NOMO-1 treated with DMSO at 0.1 percent for 48 hours (cell line): ENCODE results near the gene KCNB1.
A peak's percentile ranks its signal among the peaks of the same experiment; 100 is the strongest.
"Not testable (repeated sequence)": the region's sequence is repeated elsewhere in the genome, so short reads cannot be mapped to it uniquely, and the experiment has no call there.

Source experiments
- DNase-seq: peaks from one replicate; lab custom pipeline; 2025; ENCODE audit not compliant: unreplicated experiment; lab: John Stamatoyannopoulos, UW

Gene KCNB1

GRCh38 chr20:49330701-49331615, 151.5 kb downstream of the KCNB1 start:
- DNase-seq: no peak

GRCh38 chr20:49328790-49329189, 153.7 kb downstream of the KCNB1 start:
- DNase-seq: no peak

DNA sequence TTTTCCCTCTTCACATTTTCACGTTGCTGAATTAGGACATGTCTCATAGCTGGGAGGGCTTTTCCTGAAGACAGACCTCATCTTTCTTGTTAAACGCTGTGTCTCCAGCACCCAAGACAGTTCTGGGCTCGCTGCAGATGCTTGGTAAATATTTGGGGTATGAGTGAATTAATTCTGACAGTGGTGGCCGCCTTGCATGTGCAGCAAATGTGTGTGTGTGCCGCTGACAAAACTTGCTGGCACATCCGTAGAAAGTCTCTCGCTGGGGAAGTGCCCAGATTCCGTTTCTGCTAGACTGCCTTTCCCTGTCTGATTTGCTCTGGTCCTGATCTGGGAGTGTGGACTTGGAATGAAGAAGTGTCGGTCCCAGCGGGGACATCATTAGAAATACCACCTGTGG, 156.4 kb downstream of the KCNB1 start:
- DNase-seq: no peak

GRCh38 chr20:49324306-49324705, 158.2 kb downstream of the KCNB1 start:
- no peak for DNase-seq

GRCh38 chr20:49323622-49324238, 158.7 kb downstream of the KCNB1 start:
- peak; percentile 74 for DNase-seq

- no peak for DNase-seq
These were observed 162.0 kb downstream of the KCNB1 start for GRCh38 chr20:49320460-49320859.

- no peak for DNase-seq
These were observed 163.2 kb downstream of the KCNB1 start for GRCh38 chr20:49319208-49319809.

GRCh38 chr20:49318430-49319207, 163.8 kb downstream of the KCNB1 start:
- no peak for DNase-seq

GRCh38 chr20:49318091-49318429, 164.4 kb downstream of the KCNB1 start:
- DNase-seq: no peak

DNA sequence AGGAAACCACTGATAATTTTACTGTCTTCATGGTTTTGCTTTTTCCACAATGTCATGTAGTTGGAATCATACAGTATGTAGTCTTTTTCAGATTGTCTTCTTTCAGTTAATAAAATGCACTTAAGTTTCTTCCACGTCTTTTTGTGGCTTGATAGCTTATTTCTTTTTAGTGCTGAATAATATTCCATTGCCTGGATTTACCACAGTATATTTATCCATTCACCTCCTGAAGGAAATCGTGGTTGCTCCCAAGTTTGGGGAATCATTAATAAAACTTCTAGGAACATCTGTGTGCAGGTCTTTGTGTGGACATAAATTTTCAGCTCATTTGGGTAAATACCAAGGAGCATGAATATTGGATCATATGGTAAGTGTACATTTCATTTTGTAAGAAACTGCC, 165.8 kb downstream of the KCNB1 start:
- DNase-seq: no peak

- DNase-seq: no peak
These were observed 166.9 kb downstream of the KCNB1 start for GRCh38 chr20:49315580-49315979.

DNA sequence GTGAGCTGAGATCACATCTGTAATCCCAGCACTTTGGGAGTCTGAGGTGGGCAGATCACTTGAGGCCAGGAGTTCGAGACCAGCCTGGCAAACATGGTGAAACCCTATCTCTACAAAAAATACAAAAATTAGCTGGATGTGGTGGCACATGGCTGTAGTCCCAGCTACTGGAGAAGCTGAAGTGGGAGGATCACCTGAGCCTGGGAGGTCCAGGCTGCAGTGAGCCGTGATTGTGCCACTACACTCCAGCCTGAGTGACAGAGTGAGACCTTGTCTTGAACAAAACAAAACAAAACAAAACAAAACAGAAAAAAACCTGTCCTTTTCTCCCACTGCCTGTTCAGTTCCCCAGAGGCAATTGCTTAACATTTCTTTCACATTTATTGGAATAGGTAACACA, 168.4 kb downstream of the KCNB1 start:
- not testable (repeated sequence) for DNase-seq
